Stimulated activated CD8-positive, alpha-beta memory T cell treated with anti-CD3 and anti-CD28 coated beads, Interleukin-2, amount 100 ng/mL, for 1 hour (primary cell): ENCODE results near the gene CCDC40.
"Not testable (repeated sequence)": the region's sequence is repeated elsewhere in the genome, so short reads cannot be mapped to it uniquely, and the experiment has no call there.

Source experiments
- DNase-seq, 2 donors: peaks; one replicate each; pipeline ENCODE4 v3.0.0-alpha.2; 2020; ENCODE audit warnings: low read depth in 2 of 2

The CCDC40 gene

DNA sequence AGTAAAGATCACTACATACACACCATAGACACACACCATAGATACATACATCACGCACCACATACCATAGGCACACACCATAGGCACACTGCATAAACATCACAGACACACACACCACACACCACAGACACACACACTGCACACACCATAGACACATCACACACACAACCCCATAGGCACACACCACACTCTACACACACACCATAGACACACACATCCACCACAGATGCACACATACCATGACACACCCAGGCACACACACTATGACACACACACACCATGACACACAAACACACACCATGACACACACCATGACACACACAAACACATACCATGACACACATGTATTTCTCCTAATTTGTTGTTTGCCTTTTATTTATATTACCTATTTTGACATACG is 14.8 kb upstream of the CCDC40 start:
- no peak for DNase-seq

DNA sequence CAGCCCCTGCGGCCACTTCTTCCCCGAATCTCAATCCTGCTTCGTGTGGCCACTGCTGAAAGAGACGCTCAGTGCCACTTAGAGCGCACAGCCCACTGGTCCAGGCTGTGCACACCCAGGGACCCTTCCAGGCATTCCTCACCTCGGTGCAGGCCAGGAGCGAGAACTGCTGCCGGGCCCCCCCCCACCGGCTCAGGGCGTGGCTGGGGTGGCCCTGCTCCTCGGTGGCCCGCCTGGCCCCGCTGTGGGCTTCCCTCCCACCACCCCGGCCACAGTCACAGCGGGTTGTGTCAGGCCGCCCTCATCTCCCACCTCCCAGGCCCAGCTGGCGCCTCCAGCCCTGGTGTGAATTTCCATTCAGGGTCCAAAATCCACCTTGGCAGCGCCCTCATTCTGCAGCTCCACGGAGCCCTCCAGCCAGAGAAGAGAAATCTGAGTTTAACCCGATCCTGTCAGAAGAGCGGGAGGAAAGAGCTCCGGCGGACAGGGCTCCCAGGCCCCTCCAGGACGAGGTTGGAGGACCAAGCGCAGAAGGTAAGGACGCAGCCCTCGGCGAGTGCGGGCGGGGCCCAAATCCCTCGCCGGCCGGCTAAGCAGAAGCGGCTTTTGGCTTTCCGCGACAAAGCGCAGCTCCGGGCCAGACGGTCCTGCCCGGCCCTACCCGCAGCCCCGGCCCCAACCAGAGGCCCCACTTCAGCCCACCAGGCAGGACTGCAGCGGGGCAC is 12.8 kb upstream of the CCDC40 start:
- no peak for DNase-seq

DNA sequence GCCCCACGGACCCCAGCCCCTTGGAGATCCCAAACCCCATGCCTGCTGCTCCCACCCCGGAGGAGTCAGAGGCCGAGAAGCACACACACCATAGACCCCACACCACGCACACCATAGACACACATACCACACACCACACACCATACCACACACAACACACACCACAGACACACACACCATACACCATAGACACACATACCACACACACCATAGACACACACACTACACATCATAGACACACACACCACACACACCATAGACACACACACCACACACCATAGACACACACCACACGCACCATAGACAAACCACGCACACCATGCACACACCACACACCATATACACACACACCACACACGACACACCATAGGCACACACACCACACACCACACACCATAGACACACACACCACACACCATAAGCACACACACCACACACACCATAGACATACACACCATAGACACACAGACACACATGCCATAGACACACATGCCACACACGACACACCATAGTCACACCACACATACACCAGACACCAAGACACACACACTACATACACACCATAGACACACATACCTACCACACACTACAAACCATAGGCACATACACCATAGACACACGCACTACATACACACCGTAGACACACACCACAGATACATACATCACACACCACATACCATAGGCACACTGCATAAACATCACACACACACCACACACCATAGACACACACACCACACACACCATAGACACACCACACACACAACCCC is 12.1 kb upstream of the CCDC40 start:
- DNase-seq, result no peak

DNA sequence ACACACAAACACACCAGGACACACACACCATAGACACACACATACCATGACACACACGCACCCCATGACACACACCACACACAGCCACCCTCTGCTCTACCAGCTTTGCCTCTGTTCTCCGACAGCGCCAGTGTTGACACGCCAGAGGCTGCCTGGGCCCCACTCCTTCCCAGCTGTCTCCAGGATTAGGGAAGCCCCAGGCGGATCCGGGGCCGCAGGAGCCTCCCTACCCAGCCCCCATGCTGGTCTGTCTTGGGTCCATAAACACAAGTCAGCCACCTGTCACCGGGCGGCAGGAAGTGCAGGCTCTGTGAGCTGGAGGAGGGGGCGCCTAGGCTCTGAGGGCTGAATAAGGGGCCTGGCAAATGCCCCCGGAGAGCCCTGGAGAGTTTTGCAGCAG is 11.3 kb upstream of the CCDC40 start:
- no peak for DNase-seq

DNA sequence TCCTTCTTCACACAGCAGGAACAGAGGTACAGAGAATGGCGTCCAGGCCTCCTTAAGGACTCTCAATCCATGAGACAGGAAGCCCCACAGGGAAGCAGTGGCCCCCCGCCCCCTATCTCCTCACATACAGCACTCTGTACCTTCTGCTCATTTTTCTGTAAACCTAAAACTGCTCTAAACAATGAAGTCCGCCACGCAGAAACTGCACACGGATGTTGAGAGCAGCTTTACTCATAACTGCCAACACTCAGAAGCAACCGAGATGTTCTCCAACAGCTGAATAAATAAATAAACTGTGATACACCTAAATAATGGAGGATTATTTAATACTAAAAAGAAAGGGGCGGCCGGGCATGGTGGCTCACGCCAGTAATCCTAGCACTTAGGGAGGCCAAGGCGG is 10.6 kb upstream of the CCDC40 start:
- no peak for DNase-seq

DNA sequence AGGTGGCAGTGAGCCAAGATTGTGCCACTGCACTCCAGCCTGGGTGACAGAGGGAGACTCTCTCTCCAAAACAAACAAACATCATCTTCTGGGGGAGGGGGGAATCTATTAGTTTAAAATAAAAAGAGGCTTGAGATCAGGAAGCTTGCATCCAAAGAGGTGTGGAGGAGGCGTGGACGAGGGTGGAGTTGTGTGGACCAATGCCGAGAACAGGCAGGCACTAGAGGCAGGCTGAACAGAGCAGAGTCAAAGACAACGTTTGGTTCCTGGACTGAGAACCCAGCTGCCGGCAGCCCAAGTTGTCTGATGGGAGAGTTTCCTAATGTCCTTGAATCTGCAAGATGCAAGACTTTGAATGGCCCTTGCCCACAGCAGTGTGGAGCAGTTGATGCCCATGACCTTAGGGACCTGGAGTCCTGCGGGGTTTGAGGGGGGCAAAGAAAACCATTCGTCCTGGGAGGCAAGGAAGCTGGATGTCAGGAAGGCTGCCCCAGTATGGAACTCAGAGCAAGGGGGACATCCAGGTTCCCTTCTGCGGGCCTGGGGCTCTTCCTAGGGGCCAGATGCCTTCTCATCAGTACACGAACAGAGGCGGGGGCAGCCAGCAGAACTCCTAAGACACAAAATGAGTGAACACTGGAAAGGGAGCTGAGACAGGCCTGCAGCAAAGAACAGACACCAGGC is 9.9 kb upstream of the CCDC40 start:
- no peak for DNase-seq

DNA sequence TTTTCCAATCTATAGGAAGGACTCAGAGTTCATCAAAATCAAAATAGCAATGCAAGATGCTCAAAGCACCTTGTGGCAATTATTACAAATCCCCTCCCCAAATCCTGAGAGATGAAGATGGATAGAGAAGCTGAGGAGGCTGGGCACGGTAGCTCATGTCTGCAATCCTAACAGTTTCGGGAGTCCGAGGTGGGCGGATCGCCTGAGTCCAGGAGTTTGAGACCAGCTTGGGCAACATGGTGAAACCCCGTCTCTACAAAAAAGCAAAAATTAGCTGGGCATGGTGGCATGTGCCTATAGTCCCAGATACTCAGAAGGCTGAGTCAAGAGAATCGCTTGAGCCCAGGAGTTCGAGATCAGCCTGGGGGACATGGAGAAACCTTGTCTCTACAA is 9.4 kb upstream of the CCDC40 start:
- DNase-seq, result no peak

DNA sequence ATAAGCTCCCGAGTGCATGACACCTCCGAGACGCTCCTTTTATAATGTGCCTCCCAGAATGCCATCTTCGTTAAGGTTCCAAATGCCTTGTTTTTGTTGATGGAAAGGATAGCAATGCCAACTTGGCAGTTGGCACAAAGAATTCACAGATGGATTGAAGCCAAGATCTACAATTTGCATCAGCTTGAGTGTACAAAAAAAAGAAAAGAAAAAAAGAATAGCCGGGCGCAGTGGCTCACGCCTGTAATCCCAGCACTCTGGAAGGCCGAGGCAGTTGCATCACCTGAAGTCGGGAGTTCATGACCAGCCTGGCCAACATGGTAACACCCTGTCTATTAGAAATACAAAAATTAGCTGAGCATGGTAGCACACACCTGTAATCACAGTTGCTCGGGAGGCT is 8.4 kb upstream of the CCDC40 start:
- no peak for DNase-seq

DNA sequence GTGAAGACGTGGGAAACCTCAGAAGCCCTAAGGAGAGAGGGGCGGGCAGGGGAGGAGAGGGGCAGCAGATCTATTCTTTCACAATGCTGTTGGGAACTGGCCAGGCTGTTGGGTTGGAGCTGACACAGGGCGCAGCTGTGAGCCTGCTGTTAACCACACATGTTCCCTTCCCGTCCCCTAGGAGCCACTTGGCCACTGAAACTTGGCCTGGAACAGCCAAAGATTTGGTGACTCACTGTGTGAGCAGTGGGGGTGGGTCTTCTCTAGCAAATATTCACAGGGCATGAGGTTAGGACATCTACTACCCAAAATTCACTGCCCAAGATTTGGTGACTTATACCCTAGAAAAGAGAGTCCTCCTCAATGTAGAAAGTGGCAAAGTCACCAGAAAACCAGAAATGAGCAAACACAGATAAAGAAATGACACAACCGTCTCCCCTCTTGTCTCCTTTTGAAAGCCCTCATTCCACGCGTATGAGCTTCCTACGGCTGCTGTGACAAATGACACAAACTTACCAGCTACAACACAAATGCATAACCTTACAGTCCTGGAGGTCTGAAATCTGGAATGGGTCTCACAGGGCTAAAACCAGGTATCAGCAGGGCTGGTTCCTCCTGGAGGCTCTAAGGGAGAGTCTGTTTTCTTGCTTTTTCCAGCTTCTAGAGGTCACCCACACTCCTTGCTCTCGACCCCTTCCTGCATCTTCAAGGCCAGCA is 7.0 kb upstream of the CCDC40 start:
- no peak for DNase-seq

DNA sequence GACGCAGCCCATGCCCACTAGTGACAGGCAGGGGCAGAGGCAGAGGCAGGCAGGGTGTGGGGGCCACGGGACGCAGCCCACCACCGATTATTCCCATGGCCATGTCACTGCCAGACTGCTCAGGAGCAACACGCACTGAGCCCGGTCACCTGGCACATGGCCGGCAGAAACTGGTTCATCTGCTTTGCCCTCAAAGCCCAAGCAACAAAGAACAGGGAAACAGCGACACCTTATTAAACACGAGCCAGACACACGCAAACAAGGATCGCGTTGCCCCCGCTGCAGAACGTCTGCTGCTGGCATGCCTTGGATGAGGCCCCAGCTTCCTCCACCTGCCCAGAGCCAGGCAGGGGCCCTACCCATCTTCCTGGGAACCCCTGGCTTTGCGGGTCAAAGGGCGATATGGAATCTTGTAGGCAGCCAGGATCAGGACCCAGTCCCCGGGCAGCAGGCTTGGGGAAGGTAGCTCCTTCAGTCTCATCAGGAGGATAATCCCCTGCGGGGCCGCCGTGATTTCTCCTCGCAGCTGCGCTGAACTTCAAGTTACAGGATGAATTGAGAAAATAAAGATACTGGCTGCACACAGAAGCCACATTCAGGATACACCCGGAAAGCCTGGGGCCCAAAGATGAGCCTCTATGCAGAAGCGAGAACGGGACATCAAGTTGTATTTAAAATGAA is 5.6 kb upstream of the CCDC40 start:
- no peak for DNase-seq

DNA sequence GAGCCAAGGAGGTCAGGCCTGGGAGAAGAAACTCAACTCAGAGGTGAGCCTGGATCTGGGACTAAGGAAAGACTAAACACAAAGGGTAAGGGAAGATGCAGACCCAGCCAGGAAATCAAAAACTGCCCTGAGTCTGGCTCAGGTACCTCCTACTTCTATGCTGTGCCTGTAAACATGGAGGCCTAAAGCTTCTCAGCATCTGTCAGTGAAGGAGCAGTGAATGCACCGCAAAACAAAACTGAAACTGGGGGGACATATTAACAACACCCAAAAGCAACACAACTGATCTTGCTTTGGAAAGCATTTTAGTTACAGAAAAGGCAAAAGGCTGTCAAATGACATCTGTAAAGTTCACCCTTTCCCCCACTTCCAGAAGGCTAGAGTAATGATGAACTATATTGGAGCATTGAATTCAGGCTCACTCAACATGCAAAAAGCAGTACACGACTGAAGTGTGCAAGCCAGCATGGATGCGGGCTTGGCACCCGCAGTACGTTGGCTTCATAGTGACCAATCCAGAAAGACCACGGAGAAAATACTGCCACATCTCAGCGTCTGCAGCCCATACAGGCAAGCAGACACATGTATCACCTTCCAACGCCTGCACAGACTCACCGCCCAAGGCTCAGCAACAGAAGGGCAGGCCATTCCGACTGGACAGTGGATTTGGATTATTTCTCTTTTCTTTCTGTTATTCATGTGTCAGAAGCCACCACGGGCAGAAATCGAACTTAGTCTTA is 4.6 kb upstream of the CCDC40 start:
- DNase-seq, result no peak

DNA sequence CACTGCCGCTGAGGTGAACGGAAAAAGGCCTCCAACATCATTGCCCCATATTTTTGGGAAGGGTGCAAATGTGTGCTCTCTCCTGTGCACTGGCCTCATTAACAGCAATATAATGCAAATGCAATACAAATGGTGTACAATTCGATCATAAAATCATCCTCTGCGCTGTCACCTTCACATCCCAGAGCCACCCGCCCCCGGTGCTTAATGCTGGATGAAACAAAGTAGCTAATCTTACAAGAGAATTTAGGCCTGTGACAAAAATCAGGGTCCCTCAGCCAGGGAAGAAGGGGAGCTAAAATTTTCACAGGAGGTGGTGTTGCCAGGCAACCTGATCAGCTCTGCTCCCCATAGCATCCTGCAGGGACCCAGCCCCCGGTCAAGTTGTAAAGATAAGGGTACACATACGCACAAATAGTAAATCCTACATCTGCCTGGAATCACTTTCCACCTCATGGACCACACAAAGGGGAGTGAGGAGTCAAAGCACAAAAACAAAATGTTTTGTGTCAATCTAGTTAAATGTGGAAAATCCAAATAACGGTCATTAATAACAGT is 3.7 kb upstream of the CCDC40 start:
- DNase-seq, result no peak

DNA sequence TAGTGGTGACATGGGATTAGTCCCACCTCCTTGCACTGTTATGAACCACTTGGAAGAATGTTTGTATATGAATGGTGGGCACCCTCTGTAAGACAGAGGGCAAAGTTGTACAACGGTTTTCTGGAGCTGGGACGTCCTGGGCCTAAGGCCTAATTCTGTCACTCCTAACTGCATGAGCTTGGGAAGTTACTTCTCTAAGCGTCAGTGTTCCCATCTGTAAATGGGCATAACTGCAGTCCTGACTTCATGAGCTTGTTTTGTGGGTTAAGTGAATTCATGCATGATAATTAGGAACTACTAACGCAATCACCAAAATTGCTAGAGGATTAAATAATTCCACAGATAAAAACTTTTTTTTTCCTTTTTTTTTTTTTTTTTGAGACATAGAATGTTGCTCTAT is 2.6 kb upstream of the CCDC40 start:
- DNase-seq, result no peak

DNA sequence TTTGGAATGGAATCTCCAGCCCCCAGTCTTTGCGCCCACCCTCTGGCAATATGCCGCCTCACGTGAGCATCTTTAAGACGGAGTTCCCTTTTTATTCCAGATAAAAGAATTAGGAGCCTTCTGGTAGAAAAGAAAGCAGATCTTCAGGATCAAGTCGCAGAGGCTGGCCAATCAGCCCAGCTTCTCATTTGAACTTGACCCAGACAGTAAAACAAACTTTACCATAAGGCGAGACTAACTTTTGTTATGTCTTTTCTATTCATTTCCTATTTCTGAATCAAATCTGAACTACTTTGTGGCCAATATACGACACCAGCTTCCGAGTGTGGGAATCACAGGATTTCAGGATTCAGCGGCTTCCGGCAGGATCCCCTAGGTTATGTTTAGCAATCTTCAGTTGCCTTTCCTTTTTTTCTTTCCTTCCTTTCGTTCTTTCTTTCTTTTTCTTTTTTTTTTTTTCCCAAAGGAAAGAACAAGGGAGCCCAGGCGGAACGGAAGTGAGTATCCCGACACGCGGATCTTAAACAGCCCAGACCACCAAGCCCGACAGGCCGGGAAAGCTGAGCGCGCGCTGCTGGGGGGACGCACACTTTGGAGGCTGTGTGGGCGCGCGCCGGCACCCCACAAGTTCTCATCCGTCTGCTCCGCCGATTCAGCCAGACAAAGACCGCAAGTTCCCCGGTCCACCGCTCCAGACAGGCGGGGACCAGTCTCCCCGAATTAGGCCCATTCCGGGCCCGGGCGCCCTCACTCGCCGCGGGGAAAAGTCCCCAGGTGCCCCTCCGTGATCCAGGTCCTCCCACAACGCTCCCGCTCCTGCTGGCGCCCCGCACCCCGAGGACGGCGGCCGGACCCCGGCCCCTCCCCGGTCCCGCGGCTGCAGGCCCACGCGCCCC is 1.4 kb upstream of the CCDC40 start:
- DNase-seq, result no peak

DNA sequence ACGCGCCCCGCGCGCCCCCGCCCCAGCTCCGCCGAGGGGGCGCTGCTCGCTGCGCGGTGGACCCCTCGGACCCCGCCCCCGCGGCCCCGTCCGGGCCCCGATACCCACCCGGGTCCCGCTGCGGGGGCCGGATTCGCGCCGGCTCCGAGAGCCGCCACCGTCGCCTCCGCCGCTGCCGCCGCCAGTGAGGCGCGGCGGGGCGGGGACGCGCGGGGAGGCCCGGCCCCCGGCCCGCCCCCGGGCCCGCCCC is 830 bp upstream of the CCDC40 start, which contains the start of gene TBC1D16:
TBC1D16 (minus strand) TSS at position 186 of the 250 bp plus-strand sequence. CDS start 22,325 bp downstream, outside the sequence.
- DNase-seq, result no peak

DNA sequence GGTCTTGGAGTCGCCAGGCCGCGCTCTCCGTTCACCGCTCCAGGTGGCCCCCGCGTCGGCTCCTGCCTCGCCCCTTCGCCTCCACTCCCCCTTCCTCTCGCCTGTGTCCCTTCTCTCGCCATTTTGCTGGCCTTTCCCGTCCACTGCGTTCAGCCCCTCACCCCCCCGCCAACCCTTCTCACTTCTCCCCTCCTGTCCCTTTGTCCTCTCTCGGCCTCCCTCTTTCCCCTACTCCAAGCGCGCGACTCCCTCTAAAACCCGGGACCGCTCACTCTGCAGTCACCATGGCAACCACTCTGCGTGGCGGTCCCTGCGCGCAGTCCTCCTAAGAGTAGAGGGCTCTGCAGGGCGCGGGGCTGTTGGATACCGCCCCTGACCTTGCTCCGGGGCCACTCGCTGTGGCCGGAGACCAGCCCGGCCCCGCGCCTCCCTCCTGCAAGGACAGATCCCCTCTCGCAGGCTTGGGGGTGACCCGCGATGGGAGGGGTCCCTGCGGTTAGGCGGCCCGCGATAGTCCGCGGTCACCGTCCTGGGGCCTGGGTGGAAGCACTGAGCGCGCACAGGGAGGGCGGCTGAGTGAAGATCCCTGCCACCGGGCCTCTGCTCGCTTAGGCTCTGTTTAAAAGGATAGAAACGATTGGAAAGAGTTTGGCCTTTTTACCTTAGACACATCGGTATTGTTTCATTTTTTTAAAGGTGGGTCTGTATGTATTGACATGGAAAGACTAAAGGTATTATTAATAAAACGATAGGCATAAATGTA is 454 bp downstream of the CCDC40 start:
- no peak for DNase-seq

DNA sequence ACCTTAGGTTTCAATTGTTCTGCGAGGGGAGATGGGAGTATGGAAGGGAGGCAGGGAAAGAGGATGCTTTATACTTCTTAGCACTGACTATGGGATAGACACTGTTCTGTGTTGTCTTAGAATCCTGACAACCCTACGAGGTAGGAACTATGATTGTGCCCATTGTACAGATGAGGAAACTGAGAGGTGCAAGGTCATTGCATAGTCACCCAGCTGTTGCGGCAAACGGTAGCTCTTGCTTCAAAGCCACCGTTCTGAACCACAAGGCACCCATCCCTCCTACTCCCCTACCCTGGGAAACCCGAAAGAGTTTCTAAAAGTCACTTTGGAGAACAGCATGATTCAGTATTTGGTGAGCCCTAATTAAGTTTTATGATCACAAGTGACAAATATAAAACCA is 7.5 kb downstream of the CCDC40 start:
- no peak for DNase-seq

DNA sequence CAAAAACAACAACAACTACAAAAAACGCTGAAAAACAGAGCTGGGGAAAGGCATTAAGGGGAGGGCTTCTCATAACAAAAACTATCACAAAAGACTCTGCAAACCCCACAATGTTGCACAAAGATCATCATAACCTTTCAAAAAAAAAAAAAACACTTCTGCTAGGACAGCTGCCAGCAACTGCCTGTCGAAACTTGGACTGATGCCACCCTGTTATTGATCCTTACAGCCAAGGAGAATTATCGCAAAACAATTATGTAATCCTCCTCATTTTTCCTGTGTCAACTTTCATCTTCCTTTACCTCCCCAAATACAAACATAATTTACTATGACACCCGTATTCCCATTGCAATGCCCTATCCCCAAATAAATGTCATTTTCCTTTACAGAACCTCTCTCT is 9.3 kb downstream of the CCDC40 start:
- no peak for DNase-seq

DNA sequence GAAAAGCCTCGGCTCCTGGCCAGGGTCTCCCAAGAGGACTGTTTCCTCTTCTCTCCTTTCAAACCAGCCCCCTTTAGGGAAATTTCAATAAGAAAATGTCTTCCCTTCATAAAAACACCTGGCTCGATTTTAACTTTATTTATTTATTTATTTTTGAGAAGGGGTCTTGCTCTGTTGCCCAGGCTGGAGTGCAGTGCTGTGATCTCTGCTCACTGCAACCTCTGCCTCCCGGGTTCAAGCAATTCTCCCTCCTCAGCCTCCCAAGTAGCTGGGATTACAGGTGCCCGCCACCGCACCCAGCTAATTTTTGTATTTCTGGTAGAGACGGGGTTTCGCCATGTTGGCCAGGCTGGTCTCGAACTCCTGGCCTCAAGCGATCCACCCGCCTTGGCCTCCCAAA is 10.3 kb downstream of the CCDC40 start:
- not testable (repeated sequence) for DNase-seq
